T-helper 2 cell treated with Interferon-gamma antibody and Interleukin-4, amounts not matched to agents 5 μg/mL and 100 μg/mL, for 36 hours (primary cell): ENCODE results near the gene AGO1.

ENCODE experiments used
- DNase-seq: peaks from one replicate; pipeline ENCODE4 v3.0.0; 2021; ENCODE audit warnings: low spot score
- H3K27ac Mint-ChIP-seq: one replicate; pipeline ENCODE4 v1.8.0; 2021; ENCODE audit warnings: mild to moderate bottlenecking, mixed read lengths
- H3K27me3 Mint-ChIP-seq: one replicate; pipeline ENCODE4 v1.8.0; 2021; ENCODE audit warnings: low read depth, mixed read lengths
- H3K36me3 Mint-ChIP-seq: one replicate; pipeline ENCODE4 v1.8.0; 2021; ENCODE audit warnings: low read depth, mixed read lengths
- H3K4me1 Mint-ChIP-seq: one replicate; pipeline ENCODE4 v1.8.0; 2021; ENCODE audit warnings: low read depth, mixed read lengths
- H3K4me3 Mint-ChIP-seq: one replicate; pipeline ENCODE4 v1.8.0; 2022; ENCODE audit warnings: mild to moderate bottlenecking, moderate library complexity, mixed read lengths
- H3K9me3 Mint-ChIP-seq: one replicate; pipeline ENCODE4 v1.8.0; 2021; ENCODE audit warnings: mixed read lengths

The AGO1 gene

DNA sequence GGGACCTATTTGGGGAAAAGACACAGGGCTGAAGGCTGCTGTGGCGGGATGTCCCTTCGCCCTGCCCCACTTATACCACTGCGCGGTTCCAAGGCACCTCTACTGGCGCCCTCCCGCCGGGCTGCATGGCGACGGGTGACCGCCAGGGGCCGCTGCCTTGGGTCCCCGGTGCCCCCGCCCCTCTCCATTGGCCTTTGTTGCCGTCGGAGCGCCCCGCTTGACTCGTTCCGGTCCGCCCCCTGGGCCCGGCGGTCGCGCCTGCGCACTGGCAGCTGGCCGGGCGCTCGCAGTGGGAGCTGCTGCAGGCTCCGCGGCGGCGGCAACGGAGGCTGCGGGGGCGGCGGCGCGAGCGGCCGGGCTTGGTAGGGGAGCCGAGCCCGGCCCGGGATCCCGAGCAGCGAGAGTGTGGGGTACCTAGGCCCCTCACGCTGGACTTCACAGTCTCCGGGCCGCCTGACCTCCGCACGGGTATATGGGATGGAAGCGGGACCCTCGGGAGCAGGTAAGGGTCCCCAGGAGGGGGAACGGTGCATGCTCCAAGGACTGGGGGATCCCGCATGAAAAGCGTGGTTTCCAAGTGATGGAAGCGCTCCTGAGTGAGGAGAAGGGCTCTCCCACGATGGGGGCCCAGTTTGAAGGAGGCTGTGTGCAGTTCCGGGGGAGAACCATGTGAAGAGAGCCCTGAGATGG, at the start of gene AGO1:
Gene AGO1, plus strand, starts transcription at position 265 of the 690 bp plus-strand sequence. Its CDS starts 213 bp downstream, at position 478.
- H3K27me3 Mint-ChIP-seq: no peaks in the 10 kb centered on the region
- peak within 1 kb of the TSS; percentile 78 for H3K27ac Mint-ChIP-seq
- H3K4me3 Mint-ChIP-seq: peak within 1 kb of the TSS; percentile 95
- peaks cover 41% of the 10 kb centered on the region for H3K4me1 Mint-ChIP-seq
- DNase-seq: peak; percentile 97
- H3K36me3 Mint-ChIP-seq: no peaks in the 10 kb centered on the region
- H3K9me3 Mint-ChIP-seq: no peaks in the 10 kb centered on the region

DNA sequence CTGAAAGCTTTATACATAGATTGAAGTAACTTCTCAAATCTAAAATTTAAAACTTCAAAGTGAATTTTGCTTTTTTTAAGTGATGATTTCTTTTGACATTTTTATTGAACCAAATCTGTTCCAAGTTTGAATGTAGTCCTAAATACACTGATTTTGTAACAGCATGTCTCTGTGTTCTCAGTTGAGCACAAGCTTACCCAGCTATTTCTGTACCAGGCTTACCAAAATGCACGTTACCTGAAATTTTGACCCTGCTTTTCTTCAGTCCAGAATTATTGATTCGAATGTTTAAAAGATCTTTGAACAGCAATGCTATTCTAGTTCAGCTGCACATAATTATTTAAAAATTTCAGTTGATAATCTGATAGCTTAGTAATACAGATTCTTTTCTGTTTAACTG, 49.6 kb upstream of the AGO1 start:
- no peaks in the 10 kb centered on the region for H3K27me3 Mint-ChIP-seq
- no peak overlapping the region for H3K27ac Mint-ChIP-seq
- H3K4me1 Mint-ChIP-seq: no peaks in the 10 kb centered on the region
- H3K9me3 Mint-ChIP-seq: no peaks in the 10 kb centered on the region
- no peak for DNase-seq
- no peak overlapping the region for H3K4me3 Mint-ChIP-seq
- peaks cover 40% of the 10 kb centered on the region for H3K36me3 Mint-ChIP-seq

DNA sequence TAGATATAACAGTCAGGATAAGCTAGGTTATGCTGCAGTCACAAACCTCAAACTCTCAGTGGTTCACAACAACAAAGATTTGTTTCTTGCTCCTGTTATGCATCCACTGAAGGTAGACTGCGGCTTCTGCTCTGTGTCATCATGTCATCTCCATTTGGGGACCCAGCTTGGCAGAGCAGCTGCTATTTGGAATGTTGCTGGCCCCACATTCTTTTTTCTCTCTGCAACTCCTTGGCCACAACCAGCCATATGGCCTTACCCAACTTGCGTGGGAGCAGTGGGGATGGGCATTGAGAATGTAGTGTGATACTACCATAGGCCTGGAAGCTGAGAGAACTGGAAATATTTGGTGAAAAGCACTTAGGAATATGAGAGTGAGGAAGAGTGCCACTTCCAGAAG, 48.8 kb upstream of the AGO1 start:
- H3K9me3 Mint-ChIP-seq: no peaks in the 10 kb centered on the region
- no peaks in the 10 kb centered on the region for H3K27me3 Mint-ChIP-seq
- no peaks in the 10 kb centered on the region for H3K4me1 Mint-ChIP-seq
- no peak overlapping the region for H3K27ac Mint-ChIP-seq
- DNase-seq: no peak
- H3K4me3 Mint-ChIP-seq: no peak overlapping the region
- peaks cover 42% of the 10 kb centered on the region for H3K36me3 Mint-ChIP-seq

DNA sequence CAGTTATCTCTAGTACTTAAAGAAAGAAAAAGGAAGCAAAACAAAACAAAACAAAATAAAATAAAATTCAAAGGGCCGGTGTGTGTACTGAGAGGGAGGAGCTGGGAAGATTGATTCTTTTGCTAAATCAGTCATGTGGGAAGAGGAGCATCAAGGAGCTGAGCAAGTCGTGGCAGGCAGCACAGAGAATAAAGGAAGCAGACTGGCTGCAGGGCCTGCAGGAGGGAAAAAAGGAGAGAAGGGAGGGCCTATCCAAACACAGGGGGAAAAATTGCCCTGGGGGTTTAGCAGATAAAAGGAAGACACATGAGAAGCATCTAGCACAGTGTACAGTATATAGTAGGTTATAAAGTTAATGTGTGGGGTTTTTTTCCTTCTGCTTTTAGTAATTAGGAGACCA, 47.6 kb upstream of the AGO1 start:
- H3K9me3 Mint-ChIP-seq: no peaks in the 10 kb centered on the region
- peaks cover 46% of the 10 kb centered on the region for H3K36me3 Mint-ChIP-seq
- H3K27ac Mint-ChIP-seq: no peak overlapping the region

DNA sequence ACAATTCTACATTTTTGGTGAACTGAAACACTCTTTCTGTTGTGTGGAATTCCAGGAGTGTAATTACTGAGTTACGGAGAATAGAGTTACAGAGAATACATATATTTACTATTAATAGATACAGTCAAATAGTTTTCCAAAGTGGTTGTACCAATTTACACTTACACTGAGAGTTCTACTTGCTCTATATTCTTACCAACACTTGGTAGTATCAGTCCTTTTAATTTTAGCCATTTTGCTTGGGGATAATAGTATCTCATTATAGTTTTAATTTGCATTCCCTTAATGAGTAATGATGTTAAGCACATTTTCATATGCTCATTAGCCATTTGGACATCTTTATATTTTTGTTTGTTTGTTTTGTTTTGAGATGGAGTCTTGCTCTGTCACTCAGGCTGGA, 46.3 kb upstream of the AGO1 start:
- H3K4me3 Mint-ChIP-seq: no peak overlapping the region
- H3K36me3 Mint-ChIP-seq: peaks cover 43% of the 10 kb centered on the region
- H3K4me1 Mint-ChIP-seq: no peaks in the 10 kb centered on the region
- H3K27ac Mint-ChIP-seq: no peak overlapping the region
- no peak for DNase-seq
- H3K9me3 Mint-ChIP-seq: no peaks in the 10 kb centered on the region
- no peaks in the 10 kb centered on the region for H3K27me3 Mint-ChIP-seq

More for the DNA sequence above, 47.6 kb upstream of the AGO1 start:
- DNase-seq: no peak
- H3K4me1 Mint-ChIP-seq: no peaks in the 10 kb centered on the region
- no peak overlapping the region for H3K4me3 Mint-ChIP-seq
- no peaks in the 10 kb centered on the region for H3K27me3 Mint-ChIP-seq

DNA sequence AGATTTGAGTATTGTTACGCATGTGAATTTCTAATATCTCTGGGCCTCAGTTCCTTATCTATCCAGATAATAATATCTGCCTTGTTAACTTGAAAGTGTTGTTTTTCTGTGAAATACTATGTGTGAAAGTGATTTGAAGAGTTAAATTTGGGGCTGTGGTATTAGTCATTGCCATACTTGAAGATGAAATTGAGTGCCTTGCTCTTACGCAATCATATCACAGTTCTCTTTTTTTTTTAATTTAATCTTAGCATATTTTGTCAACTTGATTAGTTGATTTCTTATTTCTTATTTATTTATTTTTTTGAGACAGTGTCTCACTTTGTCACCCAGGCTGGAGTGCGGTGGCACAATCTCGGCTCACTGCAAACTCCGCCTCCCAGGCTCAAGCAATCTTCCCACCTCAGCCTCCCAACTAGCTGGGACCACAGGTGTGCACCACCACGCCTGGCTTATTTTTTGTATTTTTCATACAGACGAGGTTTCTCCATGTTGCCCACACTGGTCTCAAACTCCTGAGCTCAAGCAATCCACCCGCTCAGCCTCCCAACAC, 44.2 kb upstream of the AGO1 start:
- Mint-ChIP-seq H3K4me3 (no peak overlapping the region), H3K4me1 (no peaks in the 10 kb centered on the region), H3K27ac (no peak overlapping the region), H3K9me3 (no peaks in the 10 kb centered on the region), H3K27me3 (no peaks in the 10 kb centered on the region), H3K36me3 (peaks cover 39% of the 10 kb centered on the region)
- DNase-seq: no peak

DNA sequence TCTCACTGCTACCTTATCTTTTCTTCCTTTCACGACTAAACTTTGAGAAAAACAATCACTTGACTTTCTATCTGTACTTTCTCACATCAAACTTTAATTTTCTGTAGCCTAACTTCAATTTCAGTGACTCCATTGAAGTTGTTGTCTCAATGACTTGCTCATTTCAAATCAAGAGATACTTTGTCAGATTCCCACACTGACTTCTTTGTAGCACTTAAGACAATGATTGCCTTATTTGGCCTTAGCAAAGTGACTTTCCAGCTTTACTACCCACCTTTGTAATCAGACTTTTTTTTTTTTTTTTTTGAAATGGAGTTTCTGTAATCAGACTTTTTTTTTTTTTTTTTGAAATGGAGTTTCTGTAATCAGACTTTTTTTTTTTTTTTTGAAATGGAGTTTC, 38.2 kb upstream of the AGO1 start:
- Mint-ChIP-seq H3K4me3 (no peak overlapping the region), H3K9me3 (no peaks in the 10 kb centered on the region), H3K4me1 (no peaks in the 10 kb centered on the region), H3K36me3 (peaks cover 15% of the 10 kb centered on the region), H3K27ac (no peak overlapping the region), H3K27me3 (no peaks in the 10 kb centered on the region)
- DNase-seq: no peak

DNA sequence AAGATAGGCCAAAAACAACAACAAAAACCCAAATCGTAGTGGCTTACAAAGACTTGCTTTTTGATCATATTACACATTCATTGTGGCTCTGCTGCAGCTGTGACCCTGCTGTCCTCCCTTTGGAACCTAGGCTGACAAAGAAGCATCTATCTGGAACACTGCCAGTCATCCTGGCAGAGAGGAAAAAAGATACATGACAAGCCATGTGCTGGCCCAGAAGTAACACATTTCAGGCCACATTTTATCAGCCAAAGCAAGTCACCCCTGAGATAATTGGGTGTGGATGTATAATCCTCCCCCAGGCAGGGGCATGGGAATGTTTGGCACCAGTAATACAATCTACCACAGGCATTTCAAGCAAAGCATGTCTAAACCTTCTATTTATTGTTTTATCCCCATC, 37.2 kb upstream of the AGO1 start:
- no peak overlapping the region for H3K27ac Mint-ChIP-seq
- no peak for DNase-seq
- H3K36me3 Mint-ChIP-seq: peaks cover 18% of the 10 kb centered on the region
- no peaks in the 10 kb centered on the region for H3K27me3 Mint-ChIP-seq
- H3K4me3 Mint-ChIP-seq: no peak overlapping the region
- H3K9me3 Mint-ChIP-seq: no peaks in the 10 kb centered on the region
- H3K4me1 Mint-ChIP-seq: no peaks in the 10 kb centered on the region

DNA sequence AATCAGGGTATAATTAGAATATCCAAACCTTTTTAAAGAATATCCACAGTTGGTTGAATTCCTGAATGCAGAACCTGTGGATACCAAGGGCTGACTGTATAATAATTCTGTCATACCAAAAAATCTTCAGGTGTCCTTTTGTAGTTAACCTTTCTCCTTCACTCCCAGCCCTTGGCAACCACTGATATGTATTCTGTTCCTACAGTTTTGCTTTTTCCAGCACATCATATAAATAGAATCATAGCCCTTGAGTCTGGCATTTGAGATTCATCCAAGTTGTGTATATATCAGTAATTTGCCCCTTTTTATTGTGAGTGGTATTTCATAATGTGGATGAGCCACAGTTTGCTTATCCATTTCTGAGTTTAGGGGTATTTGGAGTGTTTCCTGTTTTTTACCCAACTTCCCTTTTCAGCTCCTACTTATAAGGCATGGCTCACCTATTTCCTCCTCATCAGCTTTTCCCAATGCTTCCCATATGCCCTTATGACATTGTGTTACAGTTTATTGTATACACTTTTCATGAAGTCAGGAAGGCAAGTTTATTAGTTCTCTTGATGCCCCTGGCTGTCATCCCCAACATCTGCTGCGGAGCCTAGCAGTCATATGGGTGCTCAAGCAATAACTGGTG, 35.0 kb upstream of the AGO1 start:
- H3K36me3 Mint-ChIP-seq: peaks cover 8% of the 10 kb centered on the region
- no peak for DNase-seq
- H3K4me3 Mint-ChIP-seq: no peak overlapping the region
- H3K27me3 Mint-ChIP-seq: no peaks in the 10 kb centered on the region
- H3K4me1 Mint-ChIP-seq: no peaks in the 10 kb centered on the region
- no peak overlapping the region for H3K27ac Mint-ChIP-seq
- no peaks in the 10 kb centered on the region for H3K9me3 Mint-ChIP-seq

DNA sequence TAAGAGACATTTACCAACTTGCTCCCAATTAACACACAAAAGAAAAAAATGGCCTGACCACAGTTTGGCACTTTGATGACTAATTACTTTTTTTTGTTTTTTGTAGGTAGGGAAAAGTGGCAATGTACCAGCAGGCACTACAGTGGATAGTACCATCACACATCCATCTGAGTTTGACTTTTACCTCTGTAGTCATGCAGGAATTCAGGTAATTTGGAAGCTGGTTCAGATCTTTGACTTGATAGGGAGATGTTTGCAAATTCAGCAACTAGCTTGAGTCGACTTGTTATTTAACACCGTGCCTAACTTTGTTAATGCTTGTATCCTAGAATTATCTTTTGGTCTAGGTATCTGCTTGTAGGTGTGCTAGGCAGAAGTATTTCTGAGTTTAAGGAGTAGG, 33.0 kb upstream of the AGO1 start:
- Mint-ChIP-seq H3K9me3 (no peaks in the 10 kb centered on the region), H3K4me1 (no peaks in the 10 kb centered on the region), H3K27ac (no peak overlapping the region), H3K4me3 (no peak overlapping the region), H3K27me3 (no peaks in the 10 kb centered on the region), H3K36me3 (peaks cover 15% of the 10 kb centered on the region)
- DNase-seq: no peak

DNA sequence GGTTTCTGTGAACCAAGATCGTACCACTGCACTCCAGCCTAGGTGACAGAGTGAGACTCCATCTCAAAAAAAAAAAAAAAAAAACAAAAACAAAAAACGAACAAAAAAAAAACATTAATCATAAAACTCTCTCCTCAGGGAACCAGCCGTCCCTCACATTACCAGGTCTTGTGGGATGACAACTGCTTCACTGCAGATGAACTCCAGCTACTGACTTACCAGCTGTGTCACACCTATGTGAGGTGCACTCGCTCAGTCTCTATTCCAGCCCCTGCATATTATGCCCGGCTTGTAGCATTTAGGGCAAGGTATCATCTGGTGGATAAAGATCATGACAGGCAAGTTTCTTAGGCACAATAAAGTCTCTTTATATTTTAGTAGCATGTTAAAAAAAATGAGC, 32.3 kb upstream of the AGO1 start:
- Mint-ChIP-seq H3K27me3 (no peaks in the 10 kb centered on the region), H3K4me3 (no peak overlapping the region), H3K9me3 (no peaks in the 10 kb centered on the region), H3K36me3 (peaks cover 15% of the 10 kb centered on the region), H3K4me1 (no peaks in the 10 kb centered on the region), H3K27ac (no peak overlapping the region)
- no peak for DNase-seq

DNA sequence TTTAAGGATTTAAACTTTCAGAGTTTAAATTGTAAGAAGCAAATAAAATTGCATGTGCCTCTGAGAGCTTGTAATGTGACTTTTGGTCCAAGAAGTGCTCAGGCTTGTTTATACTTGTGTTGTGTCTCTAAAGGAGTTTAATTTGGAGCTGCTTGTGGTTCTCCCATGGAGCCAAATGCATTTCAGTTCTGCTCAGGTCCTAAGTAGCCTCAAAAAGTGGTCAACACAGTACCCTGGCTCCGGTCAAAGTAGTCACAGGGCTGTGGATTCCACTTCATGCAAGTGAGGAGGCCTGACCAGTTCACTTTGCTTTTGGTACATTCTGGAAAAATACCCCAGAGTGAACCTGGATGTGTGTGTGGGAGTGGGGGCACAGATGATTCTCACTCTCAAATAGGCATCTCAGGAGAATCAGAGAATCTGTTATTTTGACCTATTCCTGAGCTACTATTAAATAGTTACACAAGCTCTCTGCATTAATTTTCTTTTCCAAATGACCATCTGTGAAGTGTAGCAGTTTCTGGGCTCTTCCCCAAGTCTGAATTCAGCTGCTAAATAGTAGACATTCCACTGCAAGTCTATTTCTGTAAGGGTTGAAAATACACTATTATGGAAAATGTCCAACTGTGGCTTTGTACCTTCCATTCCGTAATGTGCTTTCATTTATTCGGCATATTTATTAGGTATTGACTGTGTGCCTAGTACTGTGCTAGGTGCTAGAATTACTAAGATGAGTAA, 31.7 kb upstream of the AGO1 start:
- peaks cover 15% of the 10 kb centered on the region for H3K36me3 Mint-ChIP-seq
- H3K27ac Mint-ChIP-seq: no peak overlapping the region
- H3K9me3 Mint-ChIP-seq: no peaks in the 10 kb centered on the region
- no peak overlapping the region for H3K4me3 Mint-ChIP-seq
- no peak for DNase-seq
- H3K27me3 Mint-ChIP-seq: no peaks in the 10 kb centered on the region
- H3K4me1 Mint-ChIP-seq: no peaks in the 10 kb centered on the region

DNA sequence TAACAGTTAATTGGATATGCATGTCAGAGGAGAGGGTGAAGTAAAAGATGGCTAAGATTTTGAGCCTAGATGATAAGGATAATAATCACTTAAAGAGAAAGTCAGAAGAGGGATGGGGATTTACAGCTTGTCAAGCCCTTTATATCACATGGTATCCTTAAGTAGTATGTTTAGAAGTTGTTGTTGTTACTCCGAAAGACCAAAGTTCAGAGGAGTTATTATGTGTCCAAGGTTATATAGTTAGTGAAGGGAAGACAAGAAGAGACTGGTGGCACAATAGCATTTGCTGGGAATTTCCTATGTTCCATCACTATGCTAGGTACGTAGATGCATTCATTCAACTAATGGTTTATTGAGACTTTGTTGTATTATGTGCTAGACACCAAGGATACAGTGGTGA, 30.8 kb upstream of the AGO1 start:
- DNase-seq: no peak
- H3K36me3 Mint-ChIP-seq: peaks cover 15% of the 10 kb centered on the region
- H3K4me1 Mint-ChIP-seq: no peaks in the 10 kb centered on the region
- no peak overlapping the region for H3K27ac Mint-ChIP-seq
- H3K4me3 Mint-ChIP-seq: no peak overlapping the region
- no peaks in the 10 kb centered on the region for H3K27me3 Mint-ChIP-seq
- H3K9me3 Mint-ChIP-seq: no peaks in the 10 kb centered on the region

DNA sequence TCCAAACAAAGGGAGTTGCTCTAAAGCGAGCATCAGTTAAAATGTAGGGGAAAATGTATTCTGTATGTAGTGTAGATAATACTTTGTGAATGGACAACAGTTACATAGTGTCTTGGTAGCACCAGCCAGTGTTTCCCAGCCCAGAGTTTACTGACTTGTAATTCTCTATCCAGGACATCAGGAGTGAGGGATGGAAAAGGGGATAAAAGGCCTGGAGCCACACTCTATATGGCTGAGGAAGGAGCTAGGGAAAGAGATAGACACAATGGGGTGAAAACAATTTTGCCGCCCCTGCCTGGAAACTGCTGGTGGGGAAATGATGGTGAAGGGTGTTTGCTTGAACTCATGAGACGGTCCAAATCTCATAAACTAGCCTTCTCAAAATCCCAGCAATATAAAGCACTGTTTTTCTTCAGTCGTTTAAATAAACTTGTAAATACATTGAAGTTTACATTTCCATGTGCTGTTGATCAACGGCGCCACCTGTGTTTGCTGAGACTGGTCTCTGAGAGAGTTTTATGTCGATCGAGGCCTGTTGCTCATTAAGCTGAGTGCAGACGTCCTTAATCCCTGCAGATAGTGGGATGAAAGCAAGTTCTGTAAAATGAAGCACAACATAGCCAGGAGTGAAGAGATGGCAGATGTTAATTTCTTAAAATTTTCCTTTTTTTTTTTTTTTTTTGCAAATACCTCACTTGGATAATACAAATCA, 27.9 kb upstream of the AGO1 start:
- Mint-ChIP-seq H3K4me1 (no peaks in the 10 kb centered on the region), H3K4me3 (no peak overlapping the region), H3K27me3 (no peaks in the 10 kb centered on the region), H3K27ac (no peak overlapping the region), H3K9me3 (no peaks in the 10 kb centered on the region), H3K36me3 (peaks cover 11% of the 10 kb centered on the region)
- no peak for DNase-seq
